OCI-LY1 (cell line): ENCODE measurements around the gene FADS6.

Source experiments
- H2AFZ ChIP-seq: fragments of 200-600 bp; sonication (generic), shearing (Covaris generic); 2 replicates; pipeline ENCODE4 v1.6.0; 2014; ENCODE audit warnings: antibody characterized with exemption, mild to moderate bottlenecking, low read length
- H3F3A ChIP-seq: fragments of 200-600 bp; sonication (generic), shearing (Covaris generic); 2 replicates; pipeline ENCODE4 v1.6.0; 2014; ENCODE audit warnings: mild to moderate bottlenecking, antibody characterized with exemption, low read length, moderate library complexity; ENCODE audit not compliant: insufficient read depth
- H3K27ac ChIP-seq: fragments of 200-600 bp; sonication (generic); 2 replicates; pipeline ENCODE4 v1.5.1; 2014; ENCODE audit warnings: low read length, mixed run types, mild to moderate bottlenecking, low read depth; ENCODE audit not compliant: poor library complexity, severe bottlenecking
- H3K27me3 ChIP-seq: fragments of 200-600 bp; sonication (generic); 2 replicates; pipeline ENCODE4 v1.6.0; 2014; ENCODE audit warnings: antibody characterized with exemption, mild to moderate bottlenecking, low read length, moderate library complexity; ENCODE audit not compliant: insufficient read depth
- H3K36me3 ChIP-seq: fragments of 200-600 bp; sonication (generic); 2 replicates; pipeline ENCODE4 v1.6.1; 2014; ENCODE audit warnings: mild to moderate bottlenecking, antibody characterized with exemption, low read length, moderate library complexity, mixed read lengths; ENCODE audit not compliant: insufficient read depth
- H3K4me1 ChIP-seq: fragments of 200-600 bp; sonication (generic); 2 replicates; pipeline ENCODE4 v1.5.1; 2014; ENCODE audit warnings: mild to moderate bottlenecking, low read length, moderate library complexity; ENCODE audit not compliant: insufficient read depth, severe bottlenecking
- H3K4me2 ChIP-seq: fragments of 200-600 bp; sonication (generic), shearing (Covaris generic); 2 replicates; pipeline ENCODE4 v1.6.1; 2014; ENCODE audit warnings: low read length
- H3K4me3 ChIP-seq: fragments of 200-600 bp; sonication (generic); 2 replicates; pipeline ENCODE4 v1.5.1; 2014; ENCODE audit warnings: low read length, low read depth, mild to moderate bottlenecking, mixed read lengths; ENCODE audit not compliant: poor library complexity, severe bottlenecking
- H3K79me2 ChIP-seq: fragments of 200-600 bp; shearing (Covaris generic); 2 replicates; pipeline ENCODE4 v1.6.1; 2016; ENCODE audit warnings: mixed run types, low read length, mixed read lengths; ENCODE audit not compliant: insufficient read depth
- H3K9ac ChIP-seq: fragments of 200-600 bp; sonication (generic), shearing (Covaris generic); 2 replicates; pipeline ENCODE4 v1.6.1; 2014; ENCODE audit warnings: mild to moderate bottlenecking, low read length, mixed read lengths
- H3K9me2 ChIP-seq: fragments of 200-600 bp; sonication (generic), shearing (Covaris generic); 2 replicates; pipeline ENCODE4 v1.6.1; 2014; ENCODE audit warnings: low read depth, mild to moderate bottlenecking, low read length, mixed read lengths
- H3K9me3 ChIP-seq: fragments of 200-600 bp; shearing (Covaris generic); 2 replicates; pipeline ENCODE4 v1.6.1; 2014; ENCODE audit warnings: low read length, mixed read lengths
- H4K20me1 ChIP-seq: fragments of 200-600 bp; sonication (generic), shearing (Covaris generic); 2 replicates; pipeline ENCODE4 v1.6.0; 2016; ENCODE audit warnings: mild to moderate bottlenecking, low read length; ENCODE audit not compliant: insufficient read depth
- CTCF ChIP-seq: fragments of 200-600 bp; sonication (generic), shearing (Covaris generic); IDR thresholded peaks from 2 replicates; pipeline ENCODE4 v1.5.1; 2017; ENCODE audit warnings: mild to moderate bottlenecking, antibody characterized with exemption, low read length, moderate library complexity, mixed read lengths
- EZH2 ChIP-seq: fragments of 200-600 bp; sonication (generic), shearing (Covaris generic); IDR thresholded peaks from 2 replicates; pipeline ENCODE4 v1.8.0; 2017; ENCODE audit warnings: borderline replicate concordance, mixed run types, mild to moderate bottlenecking, antibody characterized with exemption, low read length, moderate library complexity, mixed read lengths

FADS6 gene

GRCh38 chr17:74836191-74836590 lies 57.2 kb downstream of the FADS6 start:
- H3K4me2 ChIP-seq, result no peak overlapping the region
- H3K4me3 ChIP-seq, result no peak overlapping the region
- H4K20me1 ChIP-seq, result no peaks in the 10 kb centered on the region

GRCh38 chr17:74833501-74834377 lies 59.7 kb downstream of the FADS6 start:
- no peaks in the 10 kb centered on the region for H3K79me2 ChIP-seq
- H3F3A ChIP-seq, result no peaks in the 10 kb centered on the region
- H3K9me3 ChIP-seq, result no peaks in the 10 kb centered on the region
- H3K4me2 ChIP-seq, result no peak overlapping the region
- no peak overlapping the region for H3K9ac ChIP-seq
- no peak for TF ChIP-seq CTCF
- no peak for TF ChIP-seq EZH2
- no peaks in the 10 kb centered on the region for H3K27me3 ChIP-seq
- H3K4me3 ChIP-seq, result no peak overlapping the region
- peaks cover 9% of the 10 kb centered on the region for H3K4me1 ChIP-seq
- H3K36me3 ChIP-seq, result peaks cover 4% of the 10 kb centered on the region; the same call in 1 of the 2 replicates
- no peaks in the 10 kb centered on the region for H3K9me2 ChIP-seq
- H2AFZ ChIP-seq, result no peak overlapping the region
- no peaks in the 10 kb centered on the region for H4K20me1 ChIP-seq
- no peak overlapping the region for H3K27ac ChIP-seq

More at GRCh38 chr17:74836191-74836590, 57.2 kb downstream of the FADS6 start:
- H3K79me2 ChIP-seq, result no peaks in the 10 kb centered on the region
- H3K4me1 ChIP-seq, result peaks cover 15% of the 10 kb centered on the region
- H3K27ac ChIP-seq, result no peak overlapping the region
- TF ChIP-seq EZH2 (no peak), CTCF (no peak)
- H3K27me3 ChIP-seq, result no peaks in the 10 kb centered on the region
- H3K9me2 ChIP-seq, result no peaks in the 10 kb centered on the region
- H3K9me3 ChIP-seq, result no peaks in the 10 kb centered on the region
- H3K36me3 ChIP-seq, result peaks cover 4% of the 10 kb centered on the region; the same call in 1 of the 2 replicates
- no peak overlapping the region for H2AFZ ChIP-seq
- no peak overlapping the region for H3K9ac ChIP-seq
- no peaks in the 10 kb centered on the region for H3F3A ChIP-seq

GRCh38 chr17:74832421-74832820 lies 61.0 kb downstream of the FADS6 start:
- no peaks in the 10 kb centered on the region for H3K9me3 ChIP-seq
- H3K9ac ChIP-seq, result no peak overlapping the region
- no peak overlapping the region for H3K4me3 ChIP-seq
- H4K20me1 ChIP-seq, result no peaks in the 10 kb centered on the region
- no peak overlapping the region for H3K27ac ChIP-seq
- 0 out of 2 replicates have a peak, but pooled peaks cover 4% of the 10 kb centered on the region for H3K36me3 ChIP-seq
- peaks cover 9% of the 10 kb centered on the region for H3K4me1 ChIP-seq
- no peak for TF ChIP-seq EZH2
- no peak for TF ChIP-seq CTCF
- H3K9me2 ChIP-seq, result no peaks in the 10 kb centered on the region
- H3K79me2 ChIP-seq, result no peaks in the 10 kb centered on the region
- no peak overlapping the region for H3K4me2 ChIP-seq
- H3K27me3 ChIP-seq, result no peaks in the 10 kb centered on the region
- no peaks in the 10 kb centered on the region for H3F3A ChIP-seq
- no peak overlapping the region for H2AFZ ChIP-seq
